Measurements from ENCODE around the gene RASGRF2.
"Not testable (repeated sequence)": the region's sequence is repeated elsewhere in the genome, so short reads cannot be mapped to it uniquely, and the experiment has no call there.

RASGRF2 gene

DNA sequence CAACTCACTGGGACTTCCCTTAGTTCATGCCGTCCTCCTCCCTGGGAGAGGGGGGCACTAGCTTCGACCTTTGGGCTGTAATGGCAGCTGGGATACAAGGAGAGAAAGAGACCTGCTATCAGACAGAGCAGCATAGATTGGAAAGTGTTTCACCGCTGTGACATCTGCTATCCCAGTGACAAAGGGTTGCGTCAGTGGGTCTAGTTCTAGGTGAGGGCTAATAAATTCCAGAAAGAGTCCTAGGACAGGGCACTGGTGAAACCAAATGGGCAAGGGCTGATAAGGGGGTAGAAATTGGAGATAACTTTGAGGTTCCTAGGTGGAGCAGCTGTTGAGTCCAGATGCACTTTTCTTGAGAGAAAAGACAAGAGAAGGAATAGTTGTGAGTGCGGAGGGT is 62.5 kb downstream of the RASGRF2 start:
- Histone ChIP-seq H3K4me3 (replicated peaks; ENCODE audit: insufficient read depth, low read length) (no peak overlapping the region), H3K27ac (replicated peaks) (no peak overlapping the region), H3K27me3 (ENCODE audit: insufficient read depth, poor library complexity, severe bottlenecking) (no peaks in the 10 kb centered on the region)
- DNase-seq (ENCODE audit: low read depth in 1 of 2, low spot score in 1 of 2): no peak
- no peak for TF ChIP-seq SPI1 (IDR thresholded peaks at IDR 0.05; ENCODE audit: borderline replicate concordance, low read depth)
- TF ChIP-seq, protein P1, sequence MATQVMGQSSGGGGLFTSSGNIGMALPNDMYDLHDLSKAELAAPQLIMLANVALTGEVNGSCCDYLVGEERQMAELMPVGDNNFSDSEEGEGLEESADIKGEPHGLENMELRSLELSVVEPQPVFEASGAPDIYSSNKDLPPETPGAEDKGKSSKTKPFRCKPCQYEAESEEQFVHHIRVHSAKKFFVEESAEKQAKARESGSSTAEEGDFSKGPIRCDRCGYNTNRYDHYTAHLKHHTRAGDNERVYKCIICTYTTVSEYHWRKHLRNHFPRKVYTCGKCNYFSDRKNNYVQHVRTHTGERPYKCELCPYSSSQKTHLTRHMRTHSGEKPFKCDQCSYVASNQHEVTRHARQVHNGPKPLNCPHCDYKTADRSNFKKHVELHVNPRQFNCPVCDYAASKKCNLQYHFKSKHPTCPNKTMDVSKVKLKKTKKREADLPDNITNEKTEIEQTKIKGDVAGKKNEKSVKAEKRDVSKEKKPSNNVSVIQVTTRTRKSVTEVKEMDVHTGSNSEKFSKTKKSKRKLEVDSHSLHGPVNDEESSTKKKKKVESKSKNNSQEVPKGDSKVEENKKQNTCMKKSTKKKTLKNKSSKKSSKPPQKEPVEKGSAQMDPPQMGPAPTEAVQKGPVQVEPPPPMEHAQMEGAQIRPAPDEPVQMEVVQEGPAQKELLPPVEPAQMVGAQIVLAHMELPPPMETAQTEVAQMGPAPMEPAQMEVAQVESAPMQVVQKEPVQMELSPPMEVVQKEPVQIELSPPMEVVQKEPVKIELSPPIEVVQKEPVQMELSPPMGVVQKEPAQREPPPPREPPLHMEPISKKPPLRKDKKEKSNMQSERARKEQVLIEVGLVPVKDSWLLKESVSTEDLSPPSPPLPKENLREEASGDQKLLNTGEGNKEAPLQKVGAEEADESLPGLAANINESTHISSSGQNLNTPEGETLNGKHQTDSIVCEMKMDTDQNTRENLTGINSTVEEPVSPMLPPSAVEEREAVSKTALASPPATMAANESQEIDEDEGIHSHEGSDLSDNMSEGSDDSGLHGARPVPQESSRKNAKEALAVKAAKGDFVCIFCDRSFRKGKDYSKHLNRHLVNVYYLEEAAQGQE (IDR thresholded peaks at IDR 0.05; ENCODE audit: insufficient replicate concordance, low read depth): no peak
- TF ChIP-seq, protein P2, sequence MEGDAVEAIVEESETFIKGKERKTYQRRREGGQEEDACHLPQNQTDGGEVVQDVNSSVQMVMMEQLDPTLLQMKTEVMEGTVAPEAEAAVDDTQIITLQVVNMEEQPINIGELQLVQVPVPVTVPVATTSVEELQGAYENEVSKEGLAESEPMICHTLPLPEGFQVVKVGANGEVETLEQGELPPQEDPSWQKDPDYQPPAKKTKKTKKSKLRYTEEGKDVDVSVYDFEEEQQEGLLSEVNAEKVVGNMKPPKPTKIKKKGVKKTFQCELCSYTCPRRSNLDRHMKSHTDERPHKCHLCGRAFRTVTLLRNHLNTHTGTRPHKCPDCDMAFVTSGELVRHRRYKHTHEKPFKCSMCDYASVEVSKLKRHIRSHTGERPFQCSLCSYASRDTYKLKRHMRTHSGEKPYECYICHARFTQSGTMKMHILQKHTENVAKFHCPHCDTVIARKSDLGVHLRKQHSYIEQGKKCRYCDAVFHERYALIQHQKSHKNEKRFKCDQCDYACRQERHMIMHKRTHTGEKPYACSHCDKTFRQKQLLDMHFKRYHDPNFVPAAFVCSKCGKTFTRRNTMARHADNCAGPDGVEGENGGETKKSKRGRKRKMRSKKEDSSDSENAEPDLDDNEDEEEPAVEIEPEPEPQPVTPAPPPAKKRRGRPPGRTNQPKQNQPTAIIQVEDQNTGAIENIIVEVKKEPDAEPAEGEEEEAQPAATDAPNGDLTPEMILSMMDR (IDR thresholded peaks at IDR 0.05; ENCODE audit: insufficient read depth, low read length): no peak

DNA sequence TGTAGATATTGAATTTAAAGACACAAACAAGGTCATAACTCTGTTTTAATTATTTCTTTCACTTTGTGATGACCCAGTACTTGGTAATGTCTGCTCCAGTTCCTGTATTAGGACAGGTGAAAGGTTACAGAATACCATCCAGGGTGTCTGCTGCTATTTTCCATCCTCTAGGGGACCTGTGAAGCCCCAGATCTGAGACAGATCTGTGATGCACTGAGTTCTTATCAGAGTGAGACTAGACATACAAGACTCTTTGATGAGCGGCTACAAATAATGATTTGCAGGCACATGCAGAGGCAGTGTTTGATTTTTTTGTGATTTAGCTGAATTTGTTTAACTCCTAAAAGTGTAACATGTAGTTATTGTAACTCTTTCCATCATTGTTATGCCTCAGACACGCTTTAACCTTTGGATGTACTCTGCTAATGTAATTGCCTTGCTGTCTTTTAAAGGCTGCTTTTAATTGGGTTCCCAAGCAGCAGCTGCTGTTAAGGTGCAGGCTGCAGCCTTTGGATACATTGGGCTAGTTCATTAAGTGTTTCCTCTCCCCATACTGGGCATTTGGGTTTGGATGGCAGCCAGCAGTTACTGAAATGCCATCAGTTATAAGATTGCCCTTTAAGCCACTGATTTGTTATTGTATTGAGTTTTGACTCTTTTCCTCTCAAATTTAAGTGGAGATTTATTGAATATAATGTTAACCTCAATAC is 63.3 kb downstream of the RASGRF2 start:
- TF ChIP-seq POLR2AphosphoS5 (IDR thresholded peaks at IDR 0.05; ENCODE audit: low read depth): no peak
- TF ChIP-seq, protein P1 (IDR thresholded peaks at IDR 0.05; ENCODE audit: insufficient replicate concordance, low read depth): no peak
- TF ChIP-seq, protein P2 (IDR thresholded peaks at IDR 0.05; ENCODE audit: insufficient read depth, low read length): no peak
- no peak for TF ChIP-seq GABPA (IDR thresholded peaks at IDR 0.05; ENCODE audit: low read depth)
- no peak for TF ChIP-seq SPI1 (IDR thresholded peaks at IDR 0.05; ENCODE audit: borderline replicate concordance, low read depth)
- no peak overlapping the region for H3K4me3 ChIP-seq (replicated peaks; ENCODE audit: insufficient read depth, low read length)
- no peak overlapping the region for H3K27ac ChIP-seq (replicated peaks)
- no peak for DNase-seq (ENCODE audit: low read depth in 1 of 2, low spot score in 1 of 2)
- H3K27me3 ChIP-seq (ENCODE audit: insufficient read depth, poor library complexity, severe bottlenecking): no peaks in the 10 kb centered on the region

DNA sequence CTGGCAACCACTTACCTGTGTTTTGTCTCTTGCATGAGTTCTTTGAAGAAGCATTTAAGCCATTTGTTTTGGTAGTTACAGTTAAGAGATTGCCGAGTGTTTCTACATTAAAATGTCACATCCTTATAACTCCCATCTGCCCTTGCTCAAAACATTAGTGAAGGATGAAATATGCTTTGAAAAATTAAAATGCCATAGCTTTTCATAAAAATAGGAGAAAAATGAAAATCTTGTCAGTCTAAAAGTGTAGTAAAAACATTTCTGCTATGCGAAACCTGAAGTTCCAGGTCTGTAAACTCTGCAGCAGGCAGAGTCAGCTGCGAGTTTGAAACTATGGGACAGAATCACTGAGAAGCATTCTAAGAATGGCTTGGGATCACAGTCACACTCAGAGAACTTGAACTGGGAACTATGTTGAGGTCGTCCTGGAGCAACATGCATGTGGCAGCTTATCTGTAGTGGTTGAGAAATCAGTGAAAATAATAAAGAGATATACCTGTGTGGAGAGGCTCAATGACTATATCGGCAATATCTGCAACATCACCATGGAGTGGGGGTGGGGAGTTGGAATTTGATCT is 67.4 kb downstream of the RASGRF2 start:
- Histone ChIP-seq H3K27ac (replicated peaks) (no peak overlapping the region), H3K4me3 (replicated peaks; ENCODE audit: insufficient read depth, low read length) (no peak overlapping the region), H3K27me3 (ENCODE audit: insufficient read depth, poor library complexity, severe bottlenecking) (no peaks in the 10 kb centered on the region)
- DNase-seq (ENCODE audit: low read depth in 1 of 2, low spot score in 1 of 2): no peak
- no peak for TF ChIP-seq SPI1 (IDR thresholded peaks at IDR 0.05; ENCODE audit: borderline replicate concordance, low read depth)
- no peak for TF ChIP-seq GABPA (IDR thresholded peaks at IDR 0.05; ENCODE audit: low read depth)

DNA sequence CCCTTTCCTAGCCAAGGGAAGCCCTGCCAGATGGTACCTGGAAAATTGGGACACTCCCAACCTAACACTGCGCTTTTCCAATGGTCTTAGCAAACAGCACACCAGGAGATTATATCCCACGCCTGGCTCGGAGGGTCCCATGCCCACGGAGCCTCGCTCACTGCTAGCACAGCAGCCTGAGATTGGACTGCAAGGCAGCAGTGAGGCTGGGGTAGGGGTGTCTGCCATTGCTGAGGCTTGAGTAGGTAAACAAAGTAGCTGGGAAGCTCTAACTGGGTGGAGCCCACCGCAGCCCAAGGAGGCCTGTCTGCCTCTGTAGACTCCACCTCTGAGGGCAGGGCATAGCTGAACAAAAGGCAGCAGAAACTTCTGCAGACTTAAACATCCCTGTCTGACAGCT is 68.7 kb downstream of the RASGRF2 start:
- not testable (repeated sequence) for H3K27me3 ChIP-seq (ENCODE audit: insufficient read depth, poor library complexity, severe bottlenecking); DNase-seq (ENCODE audit: low read depth in 1 of 2, low spot score in 1 of 2); H3K4me3 ChIP-seq (replicated peaks; ENCODE audit: insufficient read depth, low read length)

DNA sequence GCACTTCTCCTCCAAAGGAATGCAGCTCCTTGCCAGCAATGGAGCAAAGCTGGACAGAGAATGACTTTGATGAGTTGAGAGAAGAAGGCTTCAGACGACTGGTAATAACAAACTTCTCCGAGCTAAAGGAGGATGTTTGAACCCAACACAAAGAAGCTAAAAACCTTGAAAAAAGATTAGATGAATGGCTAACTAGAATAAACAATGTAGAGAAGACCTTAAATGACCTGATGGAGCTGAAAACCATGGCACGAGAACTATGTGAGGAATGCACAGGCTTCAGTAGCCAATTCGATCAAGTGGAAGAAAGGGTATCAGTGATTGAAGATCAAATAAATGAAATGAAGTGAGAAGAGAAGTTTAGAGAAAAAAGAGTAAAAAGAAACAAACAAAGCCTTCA is 69.6 kb downstream of the RASGRF2 start:
- H3K4me3 ChIP-seq (replicated peaks; ENCODE audit: insufficient read depth, low read length); H3K27ac ChIP-seq (replicated peaks); H3K27me3 ChIP-seq (ENCODE audit: insufficient read depth, poor library complexity, severe bottlenecking); DNase-seq (ENCODE audit: low read depth in 1 of 2, low spot score in 1 of 2): not testable (repeated sequence)

More for the DNA sequence above, 68.7 kb downstream of the RASGRF2 start:
- not testable (repeated sequence) for H3K27ac ChIP-seq (replicated peaks)

DNA sequence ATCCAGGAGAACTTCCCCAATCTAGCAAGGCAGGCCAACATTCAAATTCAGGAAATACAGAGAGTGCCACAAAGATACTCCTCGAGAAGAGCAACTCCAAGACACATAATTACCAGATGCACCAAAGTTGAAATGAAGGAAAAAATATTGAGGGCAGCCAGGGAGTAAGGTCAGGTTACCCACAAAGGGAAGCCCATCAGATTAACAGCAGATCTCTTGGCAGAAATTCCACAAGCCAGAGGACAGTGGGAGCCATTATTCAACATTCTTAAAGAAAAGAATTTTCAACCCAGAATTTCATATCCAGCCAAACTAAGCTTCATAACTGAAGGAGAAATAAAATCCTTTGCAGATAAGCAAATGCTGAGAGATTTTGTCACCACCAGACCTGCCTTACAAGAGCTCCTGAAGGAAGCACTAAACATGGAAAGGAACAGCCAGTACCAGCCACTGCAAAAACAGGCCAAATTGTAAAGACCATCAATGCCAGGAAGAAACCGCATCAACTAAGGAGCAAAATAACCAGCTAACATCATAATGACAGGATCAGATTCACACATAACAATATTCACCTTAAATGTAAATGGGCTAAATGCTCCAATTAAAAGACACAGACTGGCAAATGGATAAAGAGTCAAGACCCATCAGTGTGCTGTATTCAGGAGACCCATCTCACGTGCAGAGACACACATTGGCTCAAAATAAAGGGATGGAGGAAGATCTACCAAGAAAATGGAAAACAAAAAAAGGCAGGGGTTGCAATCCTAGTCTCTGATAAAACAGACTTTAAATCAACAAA is 70.3 kb downstream of the RASGRF2 start:
- H3K27ac ChIP-seq (replicated peaks); H3K4me3 ChIP-seq (replicated peaks; ENCODE audit: insufficient read depth, low read length); H3K27me3 ChIP-seq (ENCODE audit: insufficient read depth, poor library complexity, severe bottlenecking); DNase-seq (ENCODE audit: low read depth in 1 of 2, low spot score in 1 of 2): not testable (repeated sequence)
